Kidney (tissue), 14 donors: ENCODE measurements around the gene NEDD8. TPM values are rescaled to one million over a fixed set of nuclear protein-coding genes. Genes with fewer than 3 reads are reported as not detected.

Source experiments
- DNase-seq, 5 donors: peaks; one replicate each; pipeline ENCODE4 v3.0.0-alpha.2; 2013 to 2020
- FAIRE-seq: peaks from 2 replicates; lab custom pipeline; 2012; peaks lifted over from hg19 to GRCh38; lab: Jason Lieb, UNC
- H3K27ac ChIP-seq, 2 donors: one replicate each; pipeline ENCODE4 v1.7.0; 2013; ENCODE audit warnings: low read depth in 2 of 2, low read length in 2 of 2, inconsistent platforms in 1 of 2
- H3K27me3 ChIP-seq: one replicate; pipeline ENCODE4 v1.7.1; 2013; ENCODE audit warnings: low read length, inconsistent platforms; ENCODE audit not compliant: control insufficient read depth, insufficient read depth
- H3K36me3 ChIP-seq, 3 donors: one replicate each; pipeline versions ENCODE4 v1.7.0 to v1.7.1; 2013; ENCODE audit warnings: low read length in 3 of 3, control low read depth in 1 of 3, inconsistent platforms in 1 of 3; ENCODE audit not compliant: insufficient read depth in 3 of 3, control insufficient read depth in 2 of 3
- H3K4me1 ChIP-seq, 3 donors: one replicate each; pipeline versions ENCODE4 v1.7.0 to v1.7.1; 2013; ENCODE audit warnings: low read length in 3 of 3, inconsistent platforms in 1 of 3, low read depth in 1 of 3; ENCODE audit not compliant: control insufficient read depth in 2 of 3, insufficient read depth in 2 of 3
- H3K4me3 ChIP-seq, 3 donors: one replicate each; pipeline versions ENCODE4 v1.7.0 to v1.8.1; 2013; ENCODE audit warnings: low read length in 3 of 3, control low read depth in 1 of 3, inconsistent platforms in 1 of 3
- H3K9ac ChIP-seq, 3 donors: one replicate each; pipeline versions ENCODE4 v1.7.0 to v1.7.1; 2013; ENCODE audit warnings: low read length in 3 of 3, control low read depth in 1 of 3, inconsistent platforms in 1 of 3
- H3K9me3 ChIP-seq, 3 donors: one replicate each; pipeline versions ENCODE4 v1.7.0 to v1.7.1; 2013; ENCODE audit warnings: low read length in 3 of 3, control low read depth in 1 of 3, inconsistent platforms in 1 of 3; ENCODE audit not compliant: control insufficient read depth in 2 of 3, insufficient read depth in 1 of 3
- CTCF ChIP-seq: IDR thresholded peaks from 3 replicates; pipeline ENCODE4 v1.5.1; 2012; ENCODE audit warnings: mild to moderate bottlenecking, moderate library complexity, borderline replicate concordance; ENCODE audit not compliant: insufficient read depth; ENCODE audit errors: extremely low read depth
- intact Hi-C: fragments of 100-400 bp; cut with DNase I; formaldehyde crosslinking; loops from one replicate; pipeline ENCODE4 v1.11.1; 2022
- polyA plus RNA-seq: library from polyadenylated mRNA; stranded (reverse); fragments of 350-450 nt; fragmentation: Illumina TruSeq; extraction: RNeasy Lipid Tissue Mini Kit (QIAGEN cat#74804); gene quantifications from one replicate; pipeline ENCODE4 v1.2.3, GENCODE V29; 2014; ENCODE audit warnings: low read depth, low replicate concordance; ENCODE audit not compliant: insufficient read depth
- total RNA-seq: library from RNA; stranded (reverse); fragmentation: NEBNext Ultra II Directional; extraction: Animal tissue kit (Norgen Biotek cat#: 25700); gene quantifications from one replicate; pipeline ENCODE4 v1.2.1, GENCODE V29; 2021
- donor health status: control.
- donor health status: control.
- donor health status: control.
- donor health status: control.
- donor health status: control.
- donor health status: DM: yes; HTN: yes; CAD: no.
- donor health status: Normal renal cell carcinoma (clear cell type).

The NEDD8 gene
- total and polyA plus RNA-seq, 2 donors from 2014 or later, result 145 to 439 TPM

- FAIRE-seq (no peak), DNase-seq (no peak)
- Histone ChIP-seq H3K27me3 (no peaks in the 10 kb centered on the region), H3K27ac (no peak overlapping the region), H3K4me3 (no peak overlapping the region), H3K4me1 (peaks cover 0 to 15% (median 14%) of the 10 kb centered on the region in 3 donors), H3K9ac (no peak overlapping the region), H3K9me3 (no peaks in the 10 kb centered on the region), H3K36me3 (peaks cover 0 to 40% (median 27%) of the 10 kb centered on the region in 3 donors)
- TF ChIP-seq CTCF, result no peak
- intact Hi-C loops, result no loop called here
Measured at GRCh38 chr14:24185741-24186140, 46.4 kb downstream of the NEDD8 start.

DNA sequence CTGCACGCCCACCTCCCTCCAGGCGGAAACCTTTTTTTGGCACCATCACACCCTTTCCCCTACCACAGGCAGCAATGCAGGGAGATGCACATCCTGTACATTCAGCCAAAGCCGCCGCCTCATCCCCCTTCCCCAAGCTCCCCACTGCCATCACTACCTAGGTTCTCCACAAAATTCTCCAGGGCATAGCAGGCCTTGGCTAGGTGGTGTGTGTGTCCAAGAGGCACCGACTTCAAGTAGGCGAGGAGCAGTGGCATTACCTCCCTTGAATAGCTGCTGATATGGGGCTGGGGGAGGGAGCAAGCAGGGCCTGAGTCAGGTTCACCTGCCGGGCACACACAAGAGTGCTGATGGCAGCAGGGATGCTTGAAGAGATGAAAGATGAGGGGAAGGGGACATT, 47.1 kb downstream of the NEDD8 start:
- H3K4me3 ChIP-seq, result no peak overlapping the region
- intact Hi-C loops, result no loop called here
- no peaks in the 10 kb centered on the region for H3K9me3 ChIP-seq
- H3K27ac ChIP-seq, result no peak overlapping the region
- no peak for DNase-seq
- no peak for TF ChIP-seq CTCF
- peaks cover 0 to 21% (median 19%) of the 10 kb centered on the region in 3 donors for H3K4me1 ChIP-seq
- H3K9ac ChIP-seq, result no peak overlapping the region
- no peak for FAIRE-seq
- no peaks in the 10 kb centered on the region for H3K27me3 ChIP-seq
- H3K36me3 ChIP-seq, result peaks cover 0 to 40% (median 27%) of the 10 kb centered on the region in 3 donors

DNA sequence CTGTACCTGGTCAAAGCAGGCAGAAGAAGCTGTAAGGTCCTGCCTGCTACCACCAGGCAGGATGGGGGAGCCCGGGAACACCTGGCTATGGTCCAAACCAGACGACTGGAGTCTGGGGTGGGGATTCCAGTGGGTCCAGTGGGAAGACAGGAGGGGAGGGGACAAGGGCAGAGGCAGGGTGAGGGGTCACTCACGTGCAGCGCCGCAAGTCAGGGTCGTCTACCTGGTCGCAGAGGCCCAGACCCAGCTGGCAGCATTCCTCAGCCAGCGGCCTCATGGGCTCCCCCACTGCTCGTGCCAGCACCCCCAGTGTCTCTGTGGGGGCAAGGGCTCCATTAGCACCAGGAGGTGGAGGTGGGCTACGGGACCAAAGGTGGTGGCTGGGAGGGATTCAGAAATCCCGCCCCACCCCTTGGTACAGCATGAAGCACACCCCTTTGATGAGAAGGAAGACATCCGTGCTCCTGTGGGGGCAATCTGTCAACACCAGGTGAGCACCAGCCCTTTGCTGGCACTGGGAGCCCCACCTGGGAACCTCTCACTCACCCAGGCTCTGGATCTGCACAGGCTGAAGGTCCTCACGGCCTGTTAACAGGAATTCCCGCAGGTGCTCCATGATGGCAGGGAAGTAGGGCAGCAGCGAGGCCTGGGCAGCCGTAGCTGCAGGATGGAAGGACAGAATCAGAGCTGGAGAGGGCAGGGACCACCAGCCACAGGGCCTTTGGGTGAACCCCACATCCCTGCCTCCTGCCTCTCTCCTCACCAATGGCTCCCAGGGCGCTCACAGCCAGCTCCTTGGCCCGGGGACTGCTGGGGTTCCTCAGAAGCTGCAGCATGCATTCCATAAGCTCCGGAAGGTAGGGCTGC, 47.8 kb downstream of the NEDD8 start:
- Histone ChIP-seq H3K4me1 (peaks cover 0 to 23% (median 22%) of the 10 kb centered on the region in 3 donors), H3K9ac (no peak overlapping the region), H3K4me3 (no peak overlapping the region), H3K36me3 (peaks cover 0 to 40% (median 27%) of the 10 kb centered on the region in 3 donors), H3K27me3 (no peaks in the 10 kb centered on the region), H3K9me3 (no peaks in the 10 kb centered on the region), H3K27ac (no peak overlapping the region)
- intact Hi-C loops, result no loop called here
- no peak for FAIRE-seq
- TF ChIP-seq CTCF, result no peak
- no peak for DNase-seq
